Measurements from ENCODE around the gene SLC66A2. TPM values are rescaled to one million over a fixed set of nuclear protein-coding genes. Genes with fewer than 3 reads are reported as not detected.

Gene SLC66A2
- total RNA-seq, 2 experiments from 2014 or later, result 29.2 to 30.7 TPM

DNA sequence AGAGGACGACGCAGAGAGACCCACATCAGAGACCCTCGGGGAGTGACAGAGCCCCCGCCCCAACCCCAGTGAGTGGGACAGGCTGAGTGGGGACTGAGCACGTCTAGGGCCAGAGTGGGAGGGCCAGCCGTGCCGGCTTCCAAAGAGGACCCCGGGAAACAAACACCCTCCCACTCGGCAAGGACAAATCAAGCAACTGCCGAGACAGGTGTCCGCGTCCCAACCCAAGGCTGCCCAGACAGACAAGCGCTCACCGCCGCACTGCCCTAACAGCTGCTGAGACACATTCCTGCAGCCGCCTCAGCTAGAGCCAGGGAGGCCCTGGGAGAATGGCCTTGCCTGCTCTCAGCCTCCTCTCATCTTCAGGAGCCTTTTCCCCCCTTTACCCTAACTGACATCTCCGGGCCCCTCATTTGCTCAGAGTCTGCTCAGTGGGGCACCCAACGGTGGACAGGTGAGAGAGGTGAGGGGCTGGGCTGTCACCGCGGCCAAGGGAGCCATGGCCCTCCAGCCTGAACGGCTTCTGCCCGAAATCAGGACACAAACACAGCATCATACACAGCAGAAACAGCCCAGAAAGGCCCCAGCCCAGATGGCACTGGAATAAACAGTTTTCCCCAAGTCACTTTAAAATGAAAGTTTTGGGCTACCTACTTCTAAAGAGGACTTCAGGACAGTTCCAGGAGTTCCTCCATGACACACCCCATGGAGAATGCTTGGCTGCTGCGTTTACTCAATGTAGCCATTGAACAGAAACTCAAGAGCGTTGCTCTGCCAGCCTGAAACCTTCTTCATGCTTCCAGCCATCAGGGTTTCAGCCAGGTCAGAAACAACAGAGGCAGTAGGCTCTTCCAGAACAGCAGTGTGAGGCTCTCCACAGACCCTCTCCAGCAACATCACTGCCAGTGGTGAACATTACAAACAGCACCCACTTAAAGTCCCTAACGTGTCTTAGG is 23.6 kb downstream of the SLC66A2 start:
- CTCF ChIA-PET, result interaction anchor here (1.2 kb wide), 1 partner anchor 53 kb away, joined by 3 read pairs; no protein-coding TSS in a partner anchor
- POLR2A ChIA-PET, result no interaction called here

DNA sequence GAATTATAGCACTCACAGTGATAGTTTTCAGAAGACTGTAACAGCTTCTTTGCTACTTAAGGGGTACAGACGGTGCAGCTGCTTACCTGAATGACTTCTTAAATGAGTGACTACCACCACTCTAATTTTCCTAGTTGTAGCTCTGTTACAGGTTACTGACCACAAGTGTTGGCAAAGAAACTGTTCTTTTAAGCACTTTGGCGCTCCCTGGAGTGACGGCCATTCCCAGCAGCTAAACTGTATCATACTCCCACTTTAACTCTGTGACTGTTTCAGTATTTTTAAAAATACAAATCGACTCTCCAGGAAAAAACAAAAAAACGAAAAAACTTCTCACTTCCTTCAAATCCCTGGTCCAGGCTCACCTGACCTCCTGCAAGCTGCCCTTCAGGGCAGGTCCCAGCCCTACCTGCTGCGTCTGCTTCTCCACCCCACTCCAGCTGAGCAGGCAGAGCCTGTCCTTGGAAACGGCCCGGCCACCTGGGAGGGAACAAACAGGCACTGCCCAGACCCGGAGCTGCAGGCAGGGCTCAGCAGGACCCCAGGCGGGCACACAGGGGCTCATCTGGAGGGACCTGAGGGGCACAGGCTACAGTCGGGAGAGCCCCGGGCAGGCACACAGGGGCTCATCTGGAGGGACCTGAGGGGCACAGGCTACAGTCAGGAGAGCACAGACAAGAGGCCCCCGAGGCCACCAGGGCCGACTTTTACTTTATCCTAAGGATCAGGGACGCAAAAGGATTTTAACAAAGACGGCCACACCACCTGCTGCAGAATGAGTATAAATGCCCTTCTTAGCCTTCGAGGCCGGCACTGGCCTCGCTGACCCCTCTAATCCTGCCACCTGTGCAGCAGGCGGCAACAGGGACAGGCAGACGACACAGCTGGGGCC is 24.5 kb downstream of the SLC66A2 start:
- POLR2A ChIA-PET, result no interaction called here
- CTCF ChIA-PET, result no interaction called here

DNA sequence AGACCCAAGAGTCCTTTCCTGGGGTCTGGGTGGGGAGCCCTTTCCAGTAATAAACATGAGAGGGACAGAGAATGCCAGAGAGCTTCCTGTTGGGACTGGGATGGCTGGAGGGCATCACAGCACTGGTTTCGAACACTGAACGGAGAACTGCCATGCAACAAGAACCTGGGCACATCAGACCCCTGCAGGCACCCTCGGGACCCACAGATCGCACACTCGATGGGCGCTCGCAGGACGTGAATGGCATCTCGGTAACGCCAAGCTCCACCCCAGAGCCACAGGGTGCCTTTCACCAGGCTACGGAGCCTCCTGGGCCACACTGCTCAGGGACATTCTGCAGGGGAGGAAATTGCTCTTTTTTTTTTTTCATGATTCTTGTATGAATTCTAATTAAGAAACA is 25.1 kb downstream of the SLC66A2 start:
- CTCF ChIA-PET, result no interaction called here
- POLR2A ChIA-PET, result no interaction called here

DNA sequence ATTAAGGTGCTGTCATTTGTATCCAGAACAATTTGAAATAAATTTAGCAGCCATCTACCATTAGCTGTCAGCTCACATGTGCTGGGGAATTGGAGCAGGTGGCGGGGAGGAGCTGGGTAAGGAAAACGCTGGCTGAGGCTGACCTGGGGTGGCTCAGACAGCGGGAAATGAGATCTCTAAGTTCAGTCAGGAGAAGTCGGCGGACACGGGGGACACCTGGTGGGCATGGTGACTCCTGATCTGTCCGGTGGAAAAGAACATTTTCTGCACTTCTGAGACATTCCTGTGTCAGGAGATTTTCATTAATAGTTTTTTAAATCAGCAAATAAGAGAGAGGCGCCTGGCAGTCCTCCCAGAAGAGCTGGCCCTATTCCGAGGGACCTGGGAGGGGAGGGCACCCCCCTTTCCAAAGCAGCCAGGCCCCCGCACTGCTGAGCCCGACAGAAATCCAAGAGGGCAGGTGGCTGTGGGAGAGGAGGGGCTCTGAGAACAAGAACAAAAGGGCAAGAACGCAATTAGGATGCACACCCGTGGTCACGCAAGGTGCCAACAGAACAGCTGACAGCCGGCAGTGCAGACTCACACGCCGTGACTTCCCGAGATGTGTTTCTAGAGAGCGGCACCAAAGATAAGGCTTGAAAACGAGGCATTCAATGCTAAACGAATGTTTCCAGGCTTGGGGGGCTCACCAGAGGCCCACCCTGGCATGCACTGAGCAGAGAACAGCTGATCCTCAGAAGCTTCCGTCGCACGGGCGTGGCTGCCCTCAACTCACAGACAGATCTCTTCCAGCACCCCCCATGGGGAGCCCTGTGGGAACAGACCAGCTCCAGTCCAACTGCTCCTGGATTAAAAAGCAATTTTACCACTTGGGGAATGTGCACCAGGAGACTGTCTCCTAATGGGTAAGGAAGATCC is 26.4 kb downstream of the SLC66A2 start:
- POLR2A ChIA-PET, result no interaction called here
- CTCF ChIA-PET, result interaction anchor here (0.6 kb wide), 1 partner anchor 64 kb away, joined by 4 read pairs; no protein-coding TSS in a partner anchor

- ChIA-PET CTCF (no interaction called here), POLR2A (no interaction called here)
These were observed 27.4 kb downstream of the SLC66A2 start for GRCh38 chr18:79923896-79924585.

DNA sequence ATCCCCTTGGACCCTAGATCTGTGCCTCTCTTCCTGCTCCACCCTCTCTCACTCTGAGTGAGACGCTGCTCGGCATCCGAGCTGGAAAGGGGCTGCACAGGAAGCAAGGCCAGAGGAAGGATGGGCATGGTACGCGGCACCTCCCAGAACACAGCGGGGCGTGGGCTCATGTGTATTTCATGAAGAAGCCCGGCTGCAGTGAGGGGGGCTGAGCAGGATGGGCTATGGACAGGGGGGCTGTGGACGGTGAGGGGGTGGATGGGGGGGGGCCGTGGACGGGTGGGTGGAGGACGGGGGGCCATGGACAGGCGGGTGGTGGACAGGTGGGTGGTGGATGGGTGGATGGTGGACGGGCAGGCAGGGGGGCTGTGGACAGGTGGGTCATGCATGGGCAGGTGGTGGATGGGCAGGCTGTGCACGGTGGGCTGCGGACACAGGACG is 28.5 kb downstream of the SLC66A2 start:
- ChIA-PET POLR2A (no interaction called here), CTCF (no interaction called here)

GRCh38 chr18:79921984-79922965 is 29.2 kb downstream of the SLC66A2 start:
- POLR2A ChIA-PET, result interaction anchor here (0.5 kb wide), 1 partner anchor 15 kb away, joined by 6 read pairs; no protein-coding TSS in a partner anchor
- CTCF ChIA-PET, result no interaction called here

- POLR2A ChIA-PET, result no interaction called here
- CTCF ChIA-PET, result no interaction called here
These were observed 32.4 kb downstream of the SLC66A2 start for GRCh38 chr18:79919089-79919488.

DNA sequence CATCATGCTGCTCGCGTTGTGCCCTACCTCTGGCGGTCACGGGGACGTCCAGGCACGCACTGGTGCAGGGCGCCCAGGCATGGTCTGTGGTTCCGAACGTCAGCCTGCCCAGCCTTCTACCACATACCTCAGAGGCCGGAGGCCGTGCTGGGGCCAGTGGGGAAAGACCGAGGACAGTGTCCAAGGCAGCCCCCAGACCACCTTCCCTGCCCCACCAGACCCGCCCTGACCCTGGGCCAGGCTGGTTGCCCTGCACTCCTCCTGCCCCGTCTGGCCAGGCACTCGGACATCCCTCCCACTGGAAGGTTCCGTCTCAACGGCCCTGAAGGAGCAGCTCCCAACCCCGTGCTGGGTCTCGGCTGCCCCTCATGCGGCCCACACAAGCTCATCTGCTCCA is 32.8 kb downstream of the SLC66A2 start:
- ChIA-PET POLR2A (no interaction called here), CTCF (no interaction called here)

DNA sequence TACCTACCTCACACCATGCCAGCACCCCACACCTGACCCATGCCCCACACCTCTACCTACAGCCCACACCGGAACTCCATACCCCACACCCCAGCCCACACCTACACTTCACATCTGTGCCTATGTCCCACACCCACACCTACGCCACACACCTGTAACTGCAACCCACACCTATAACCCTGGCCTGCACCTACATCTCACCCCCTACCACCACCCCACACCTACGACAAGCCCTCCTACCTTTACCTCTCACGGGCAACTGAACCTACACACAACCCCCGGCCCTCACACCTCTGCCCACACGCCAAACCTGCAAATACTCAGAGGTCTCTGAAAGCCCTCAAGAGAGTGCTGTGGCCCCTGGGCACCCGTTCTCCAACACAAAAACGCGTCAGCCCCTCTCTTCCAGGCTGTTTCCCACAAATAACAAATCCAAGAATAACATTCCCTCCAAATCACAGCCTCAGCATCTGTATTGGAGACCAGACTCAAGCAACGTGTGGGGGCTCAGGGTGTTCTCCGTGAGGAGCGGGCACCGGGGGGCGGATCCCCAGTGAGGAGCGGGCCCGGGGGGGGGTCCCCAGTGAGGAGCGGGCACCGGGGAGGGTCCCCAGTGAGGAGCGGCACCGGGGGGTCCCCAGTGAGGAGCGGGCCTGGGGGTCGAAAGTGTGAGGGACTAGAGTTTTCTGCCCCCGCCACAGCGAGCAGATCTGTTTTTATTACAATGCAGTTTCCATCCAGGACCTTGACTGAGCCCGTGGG is 33.4 kb downstream of the SLC66A2 start:
- ChIA-PET POLR2A (no interaction called here), CTCF (no interaction called here)

- POLR2A ChIA-PET, result no interaction called here
- CTCF ChIA-PET, result interaction anchor here (0.6 kb wide), 1 partner anchor 174 kb away, joined by 4 read pairs; no protein-coding TSS in a partner anchor
These were observed 34.1 kb downstream of the SLC66A2 start for GRCh38 chr18:79917169-79917852.

DNA sequence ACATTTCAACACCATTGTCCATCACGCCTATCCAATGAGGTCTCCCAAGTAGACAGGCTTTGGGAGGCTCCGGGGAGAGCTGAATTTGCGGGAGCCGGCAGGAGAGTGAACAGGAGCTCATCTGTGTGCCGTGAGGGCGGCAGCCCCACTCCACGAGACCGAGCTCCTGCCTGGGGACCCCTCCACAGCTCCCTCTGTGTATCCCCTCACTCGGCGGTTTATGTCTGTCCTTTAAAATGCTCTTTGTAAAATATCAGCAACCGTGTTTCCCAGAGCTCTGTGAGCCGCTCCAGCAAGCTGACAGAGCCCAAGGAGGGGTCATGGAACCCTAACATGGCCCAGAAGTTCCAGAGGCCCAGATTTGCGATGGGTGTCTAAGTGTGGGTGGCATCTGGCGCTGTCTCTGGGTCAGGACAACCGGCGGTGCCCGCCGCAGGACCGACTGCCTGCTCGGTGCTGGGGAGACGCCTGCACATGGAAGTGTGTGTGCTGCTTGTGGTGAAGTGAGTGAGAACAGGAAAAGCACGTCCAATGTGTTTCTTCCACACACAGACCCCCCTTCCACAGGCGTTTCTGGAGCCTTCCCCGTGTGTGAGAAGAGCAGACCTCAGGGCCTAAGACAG is 34.8 kb downstream of the SLC66A2 start:
- ChIA-PET POLR2A (no interaction called here), CTCF (interaction anchor here (0.6 kb wide), 1 partner anchor 174 kb away, joined by 4 read pairs; no protein-coding TSS in a partner anchor)

DNA sequence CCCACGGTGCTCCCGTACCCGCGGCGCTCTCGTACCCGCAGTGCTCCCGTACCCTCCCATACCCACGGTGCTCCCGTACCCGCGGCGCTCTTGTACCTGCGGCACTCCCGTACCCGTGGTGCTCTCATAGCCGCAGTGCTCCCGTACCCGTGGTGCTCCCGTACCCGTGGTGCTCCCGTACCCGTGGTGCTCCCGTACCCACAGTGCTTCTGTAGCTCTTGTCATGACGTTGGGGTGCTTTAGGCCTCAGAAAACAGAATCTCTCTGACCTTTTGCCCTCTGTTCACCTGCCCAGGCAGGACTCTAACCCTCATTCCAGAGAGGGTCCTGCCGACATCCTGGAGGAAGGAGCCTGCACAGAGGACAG is 35.3 kb downstream of the SLC66A2 start:
- POLR2A ChIA-PET, result no interaction called here
- CTCF ChIA-PET, result no interaction called here

DNA sequence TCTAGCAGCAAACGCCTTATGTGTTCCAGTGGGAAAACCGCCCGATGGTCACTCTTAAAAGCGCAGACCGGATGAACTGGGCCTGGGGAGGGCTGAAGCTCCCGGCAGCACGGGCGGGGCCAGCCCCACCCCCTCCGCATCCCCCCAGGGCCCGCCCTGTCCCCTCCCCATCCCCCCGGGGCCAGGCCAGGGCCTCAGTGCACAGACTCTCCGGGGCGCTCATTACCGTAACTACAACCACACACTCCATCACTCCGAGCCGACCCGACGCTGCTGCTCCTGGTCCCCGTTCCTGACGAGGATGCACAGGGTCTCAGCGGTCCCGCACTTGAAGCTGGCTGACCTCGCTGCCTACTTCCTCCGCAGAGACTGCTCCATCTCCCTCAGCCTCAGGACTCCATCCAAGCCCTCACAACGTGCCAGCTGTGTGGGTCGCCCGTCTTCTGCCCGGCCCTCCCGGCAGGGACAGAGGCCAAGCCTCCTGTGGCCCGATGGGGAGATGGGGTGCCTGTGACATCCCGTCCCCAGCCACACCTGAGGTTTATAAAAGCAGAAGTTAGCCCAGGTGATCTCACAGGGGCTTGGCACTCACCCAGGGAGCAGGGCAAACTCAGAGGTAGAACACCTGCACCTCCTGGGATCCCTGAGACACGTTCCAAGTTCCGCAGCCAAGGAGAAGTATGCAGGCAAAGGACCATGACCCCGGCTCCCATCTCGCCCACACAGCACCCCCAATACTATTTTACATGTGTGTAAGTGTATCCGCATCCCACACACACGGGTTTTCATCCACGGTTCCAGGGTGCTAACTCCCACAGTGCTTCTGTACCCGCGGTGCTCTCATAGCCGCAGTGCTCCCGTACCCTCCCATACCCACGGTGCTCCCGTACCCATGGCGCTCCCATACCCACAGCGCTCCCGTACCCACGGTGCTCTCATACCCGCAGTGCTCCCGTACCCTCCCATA is 36.0 kb downstream of the SLC66A2 start:
- ChIA-PET CTCF (no interaction called here), POLR2A (no interaction called here)

- ChIA-PET CTCF (no interaction called here), POLR2A (no interaction called here)
These were observed 36.8 kb downstream of the SLC66A2 start for GRCh38 chr18:79914614-79915160.

Measured in activated CD8-positive, alpha-beta memory T cell treated with anti-CD3 and anti-CD28 coated beads for 36 hours (primary cell).